Right renal pelvis (tissue), 4 donors: ENCODE measurements around the gene BGN. TPM values are rescaled to one million over a fixed set of nuclear protein-coding genes. Genes with fewer than 3 reads are reported as not detected.

ENCODE experiments used
- DNase-seq, 4 donors: peaks; one replicate each; pipeline ENCODE4 v3.0.0-alpha.2; 2013; ENCODE audit warnings: low read depth in 4 of 4, low spot score in 3 of 4, missing footprints in 1 of 4
- polyA plus RNA-seq, 4 donors: library from polyadenylated mRNA; unstranded; fragments of 120-200 nt; gene quantifications; one replicate each; pipeline ENCODE4 v1.2.1, GENCODE V29; 2013; ENCODE audit not compliant: insufficient read length in 4 of 4

Gene BGN
- polyA plus RNA-seq, 4 donors: 169 to 230 (median 196) TPM

DNA sequence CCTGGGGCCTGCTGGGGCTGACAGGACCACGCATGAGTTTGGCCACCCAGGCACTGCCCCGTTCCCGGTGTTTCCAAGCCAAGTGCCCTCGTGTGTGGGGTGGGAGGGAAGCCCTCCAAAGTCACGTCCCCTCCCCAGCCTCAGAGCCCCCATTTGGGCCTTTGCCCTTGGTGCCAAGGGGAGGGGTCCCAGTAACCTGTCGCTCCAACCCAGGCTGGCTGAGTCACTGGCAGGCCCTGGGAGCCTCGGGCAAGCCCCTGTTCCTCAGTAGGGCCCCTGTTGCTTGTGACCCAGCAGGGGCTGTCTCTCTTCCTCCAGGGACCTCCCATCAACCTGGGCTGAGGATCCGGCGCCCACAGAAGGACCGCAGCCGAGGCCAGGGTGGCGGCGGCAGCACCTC, 13.7 kb upstream of the BGN start:
- no peak for DNase-seq

DNA sequence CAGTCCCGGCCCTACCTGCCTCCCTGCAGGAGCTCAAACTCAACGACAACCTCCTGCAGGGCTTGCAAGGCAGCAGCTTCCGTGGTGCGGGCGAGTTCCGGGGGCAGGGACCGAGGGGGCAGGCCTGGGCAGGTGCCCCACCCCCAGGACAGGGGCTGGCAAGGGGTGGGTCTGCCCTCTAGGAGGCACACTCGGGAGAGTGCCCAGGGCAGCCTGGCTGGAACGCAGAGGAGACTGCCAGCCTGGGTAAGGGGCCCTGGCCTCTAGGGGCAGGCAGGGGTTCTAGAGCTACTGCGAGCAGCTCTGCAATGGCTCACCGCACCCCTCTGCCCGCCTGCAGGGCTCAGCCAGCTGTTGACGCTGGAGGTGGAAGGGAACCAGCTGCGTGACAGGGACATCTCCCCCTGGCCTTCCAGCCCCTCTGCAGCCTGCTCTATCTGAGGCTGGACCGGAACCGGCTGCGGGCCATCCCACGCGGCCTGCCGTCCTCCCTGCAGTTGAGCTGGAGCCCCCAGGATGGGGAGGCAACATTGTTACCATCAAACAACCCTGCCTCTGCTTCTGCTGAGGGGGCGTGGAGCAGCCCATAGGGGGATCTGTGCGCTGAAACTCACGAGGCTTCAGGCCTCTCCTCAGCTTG, 12.3 kb upstream of the BGN start:
- DNase-seq: no peak

DNA sequence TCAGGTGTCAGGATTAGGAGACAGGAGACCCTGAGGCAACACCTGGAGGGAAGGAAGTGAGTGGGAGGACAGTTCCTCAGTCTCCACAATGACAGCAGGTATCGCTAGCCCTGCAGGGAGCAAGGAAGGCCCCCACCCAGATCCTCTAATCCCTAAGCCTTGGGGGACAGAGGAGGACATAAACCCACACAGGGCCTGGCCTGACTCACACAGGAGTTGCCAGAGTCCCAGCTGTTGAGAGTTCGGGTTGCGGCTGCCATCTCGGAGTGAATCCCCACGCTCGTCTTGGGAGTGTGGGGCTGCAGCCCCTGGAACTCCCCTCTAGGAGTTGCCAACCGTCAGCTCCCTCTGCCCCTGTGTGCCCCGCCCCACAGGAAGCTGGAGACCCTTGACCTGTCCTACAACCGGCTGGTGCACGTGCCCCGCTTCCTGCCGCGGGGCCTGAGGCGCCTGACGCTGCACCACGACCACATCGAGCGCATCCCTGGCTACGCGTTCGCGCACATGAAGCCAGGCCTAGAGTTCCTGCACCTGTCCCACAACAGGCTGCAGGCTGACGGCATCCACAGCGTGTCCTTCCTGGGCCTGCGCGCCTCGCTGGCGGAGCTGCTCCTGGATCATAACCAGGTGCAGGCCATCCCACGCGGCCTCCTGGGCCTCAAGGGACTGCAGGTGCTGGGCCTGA, 9.2 kb upstream of the BGN start:
- no peak for DNase-seq

DNA sequence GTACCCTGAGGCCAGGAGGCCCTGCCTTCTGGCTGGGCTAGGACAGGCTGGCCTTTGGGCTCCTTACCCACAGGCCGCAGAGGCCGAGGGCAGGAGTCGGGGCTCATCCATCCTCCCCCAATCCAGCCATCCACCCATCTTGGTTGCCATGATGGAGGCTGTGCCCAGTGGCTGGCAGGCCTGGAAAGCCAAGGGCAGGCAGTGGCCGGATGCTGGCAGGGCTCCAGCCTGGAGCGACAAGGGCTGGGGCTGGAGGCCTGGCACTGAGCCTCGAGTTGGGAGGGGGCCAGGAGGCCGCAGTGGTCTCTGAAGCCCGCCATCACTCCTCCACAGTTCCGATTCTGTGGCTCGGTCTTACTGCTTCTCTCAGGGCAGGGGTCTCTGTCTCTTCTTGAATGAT, 8.6 kb upstream of the BGN start:
- DNase-seq: no peak

DNA sequence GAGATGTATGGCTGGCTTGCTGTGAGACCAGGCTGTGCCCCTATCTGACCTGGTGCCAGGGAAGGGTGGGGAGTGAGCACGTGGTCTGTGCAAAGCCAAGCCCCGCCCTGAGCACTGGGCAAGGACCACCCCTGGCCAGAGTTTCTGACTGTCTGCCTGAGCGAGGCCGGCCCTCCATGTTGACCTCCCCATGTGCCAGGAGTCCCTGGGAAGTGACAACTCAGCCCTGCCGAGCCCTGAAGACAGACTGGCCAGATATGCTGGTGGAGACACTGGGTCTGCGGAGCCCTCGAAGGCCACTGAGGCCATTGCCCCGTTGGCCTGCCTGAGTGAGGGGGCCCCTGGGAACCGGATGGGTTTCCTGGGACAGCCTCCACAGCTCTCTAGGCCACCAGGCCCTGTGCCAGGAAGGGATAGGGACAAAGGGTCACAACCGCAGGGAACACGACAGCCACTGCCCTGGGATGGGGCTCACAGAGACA, 7.1 kb upstream of the BGN start:
- no peak for DNase-seq

DNA sequence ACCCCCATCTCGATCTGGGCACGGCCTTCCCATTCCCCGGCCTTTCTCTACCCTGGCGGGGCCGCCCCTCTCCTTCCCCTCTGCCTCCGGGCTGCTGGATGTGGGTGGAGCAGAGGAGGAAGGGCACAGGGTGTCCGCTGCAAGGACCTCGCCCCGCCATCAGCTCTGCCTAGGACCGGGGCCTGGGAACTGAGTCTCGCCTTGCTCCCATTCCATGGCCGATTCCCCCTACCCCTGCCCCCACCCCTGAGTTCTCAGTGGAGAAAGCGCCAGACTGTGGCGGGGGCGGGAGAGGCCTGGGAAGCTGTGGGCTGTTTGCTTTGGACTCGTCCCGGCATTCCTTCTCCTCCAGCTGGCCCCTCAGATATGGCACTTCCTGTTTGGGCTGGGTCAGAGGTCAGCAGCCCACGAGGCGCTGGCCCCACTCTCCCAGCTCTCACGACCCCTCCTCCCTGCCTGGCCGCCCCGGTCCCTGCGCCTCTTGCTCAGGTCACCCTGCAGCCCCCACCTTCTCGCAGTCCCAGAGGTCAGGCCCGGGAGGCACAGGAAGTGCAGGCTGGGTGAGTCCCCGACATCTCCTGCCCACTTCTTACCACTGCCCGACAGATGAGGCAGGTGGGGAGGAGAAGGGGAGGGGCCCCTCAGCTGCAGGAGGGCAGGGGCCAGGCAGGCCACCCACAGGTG, 6.4 kb upstream of the BGN start:
- DNase-seq: no peak

DNA sequence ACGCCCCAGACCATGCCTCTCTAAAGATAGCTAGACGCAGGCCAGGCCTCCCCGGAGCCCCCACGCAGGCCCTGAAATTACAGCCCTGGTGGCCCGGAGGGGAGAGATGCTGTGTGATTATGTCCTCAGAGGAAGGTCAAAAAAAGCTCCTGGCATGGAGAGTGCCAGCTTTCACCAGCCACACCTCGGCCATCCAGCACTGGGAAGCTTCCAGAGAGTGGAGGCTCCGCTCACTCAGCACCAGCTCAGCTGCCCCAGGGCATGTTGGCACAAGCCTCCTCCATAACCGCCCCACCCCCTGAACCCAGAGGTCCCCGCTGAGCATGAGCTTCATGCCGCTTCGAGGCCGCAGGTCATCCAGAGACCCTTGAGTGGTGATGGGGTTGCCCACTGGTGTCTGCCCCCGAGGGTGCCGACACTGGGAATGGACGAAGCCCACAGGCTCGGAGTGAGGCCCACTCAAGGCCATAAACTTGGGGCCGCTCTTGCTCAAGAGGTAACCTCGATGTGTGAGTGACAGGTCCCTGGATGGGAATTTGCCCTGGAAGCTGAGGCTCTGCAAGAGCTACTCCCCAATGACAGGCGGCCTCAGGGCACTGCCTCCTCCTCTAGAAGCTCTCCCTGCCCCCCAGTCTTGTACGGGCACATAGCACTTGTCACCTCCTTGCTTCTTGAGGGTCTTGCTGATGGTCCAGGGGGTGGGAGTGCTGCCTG, 4.4 kb upstream of the BGN start:
- no peak for DNase-seq

DNA sequence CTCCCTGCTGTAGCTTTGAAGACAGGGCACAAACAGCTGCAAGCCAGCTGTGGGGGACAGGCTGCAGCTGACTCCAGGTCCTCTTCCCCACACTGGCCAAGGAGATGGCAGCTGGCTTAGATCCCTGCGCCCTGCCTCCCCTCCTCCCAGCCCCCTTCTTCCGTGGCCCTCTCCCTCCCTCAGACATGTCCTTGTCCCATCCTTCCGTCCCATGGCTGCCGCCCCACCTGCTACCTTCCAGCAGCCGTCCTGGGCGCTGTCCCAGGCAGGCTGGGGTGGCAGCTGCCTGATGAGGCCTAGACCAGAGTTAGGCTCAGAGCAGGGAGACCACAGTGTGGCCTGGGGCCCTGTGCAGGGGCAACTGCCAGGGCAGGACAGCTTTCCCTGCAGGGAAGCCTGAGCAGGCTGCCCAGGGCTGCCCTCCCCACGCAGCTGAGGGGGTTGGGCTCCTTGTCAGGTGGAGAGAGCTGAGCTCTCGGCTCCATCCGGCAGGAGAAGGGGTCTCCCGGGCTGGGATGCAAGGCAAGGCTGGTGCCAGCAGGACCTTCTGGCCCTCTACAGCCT, 3.3 kb upstream of the BGN start:
- no peak for DNase-seq

DNA sequence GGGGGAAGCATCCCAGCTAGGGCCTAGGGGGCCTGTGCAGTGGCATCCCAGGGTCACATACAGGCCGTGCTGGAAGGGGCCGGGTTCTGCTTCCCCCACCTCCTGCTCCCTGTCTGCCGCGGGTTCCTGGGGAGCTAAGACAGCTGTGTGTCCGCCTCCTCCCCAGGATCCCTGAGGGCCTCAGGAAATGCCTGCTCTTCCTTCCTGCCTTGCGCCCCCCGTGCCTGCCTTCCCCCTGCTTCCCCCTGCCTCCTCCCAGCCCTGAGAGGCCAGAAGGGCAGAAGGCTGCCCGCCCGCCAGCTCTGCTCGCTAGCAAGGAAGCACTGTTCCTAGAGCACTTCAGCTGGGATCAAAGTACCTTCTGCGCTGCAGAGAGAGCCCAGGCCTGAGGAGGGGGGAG, 2.9 kb upstream of the BGN start:
- no peak for DNase-seq

DNA sequence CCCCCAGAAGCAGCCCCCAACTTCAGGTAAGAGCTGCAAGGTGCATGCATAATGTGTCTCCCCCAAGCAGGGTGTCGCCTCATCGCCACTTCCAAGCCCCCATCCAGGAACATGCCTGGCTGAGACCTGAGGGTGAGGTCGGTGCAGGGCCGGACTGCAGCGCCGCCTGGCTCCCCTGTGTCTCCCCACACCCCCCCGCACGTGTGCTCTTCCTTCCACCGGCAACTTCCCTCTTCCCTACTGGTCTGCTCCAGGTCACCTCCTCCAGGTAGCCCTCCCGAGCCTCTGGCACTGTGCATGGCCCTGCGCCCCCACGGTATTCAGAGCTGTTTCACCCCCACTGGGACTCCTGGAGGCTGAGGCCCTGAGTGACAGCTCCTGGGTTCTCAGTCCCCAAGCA, 2.2 kb upstream of the BGN start:
- no peak for DNase-seq

DNA sequence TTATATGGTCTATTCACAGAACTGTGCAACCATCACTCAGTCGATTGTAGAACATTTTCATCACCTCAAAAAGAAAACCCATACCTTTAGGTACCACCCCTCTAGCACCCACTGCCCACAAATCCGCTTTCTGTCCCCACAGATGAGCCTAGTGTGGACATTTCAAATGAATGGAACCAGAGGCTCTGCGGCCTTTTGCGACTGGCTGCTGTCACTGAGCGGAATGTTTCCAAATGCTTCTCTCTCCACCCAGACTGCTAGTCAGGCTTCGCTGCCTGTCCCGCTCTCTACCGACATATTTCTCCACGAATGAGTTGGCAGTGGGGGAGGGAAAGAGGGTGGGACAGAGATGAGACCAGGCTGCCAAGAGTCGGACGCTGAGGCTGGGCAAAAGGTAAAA, 1.7 kb upstream of the BGN start:
- DNase-seq: no peak

DNA sequence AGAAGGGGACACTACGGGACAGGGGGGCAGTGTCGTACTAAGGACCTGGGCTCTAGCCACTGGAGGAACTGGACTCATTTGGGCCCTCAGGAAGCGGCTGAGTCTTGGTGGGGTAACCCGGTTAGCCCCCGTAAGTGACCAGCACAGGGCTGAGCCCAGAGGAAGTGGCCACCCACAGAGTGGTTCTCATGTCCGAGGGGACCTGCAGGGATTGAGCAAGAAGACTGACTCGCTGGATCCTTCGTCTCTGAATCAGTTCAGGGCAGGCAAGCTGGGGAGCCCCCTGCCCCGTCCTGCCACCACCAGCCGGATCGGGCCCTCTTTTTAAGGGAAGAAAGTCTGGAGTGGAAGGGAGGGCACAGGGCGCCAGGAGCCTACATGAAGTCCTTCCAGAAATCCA, 719 bp upstream of the BGN start:
- no peak for DNase-seq

DNA sequence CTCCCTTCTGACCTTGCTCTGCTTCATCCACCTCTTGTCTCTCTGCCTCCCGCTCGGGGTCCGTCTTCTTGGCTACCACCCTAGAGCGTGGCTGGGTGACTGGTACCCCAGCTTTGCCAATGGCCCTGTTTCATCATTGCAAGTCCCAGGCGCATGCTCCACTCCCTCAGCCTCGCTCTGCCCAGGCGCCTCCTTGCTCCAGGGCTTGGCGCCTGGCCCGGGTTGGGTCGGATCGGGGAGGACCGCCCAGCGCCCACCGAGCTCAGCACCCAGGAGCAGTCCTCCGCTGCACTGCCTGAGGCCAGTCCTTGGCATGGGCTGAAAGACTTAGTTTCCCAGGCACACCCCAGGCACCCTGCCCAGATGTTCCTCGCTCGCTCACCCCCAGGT, 577 bp downstream of the BGN start:
- no peak for DNase-seq

DNA sequence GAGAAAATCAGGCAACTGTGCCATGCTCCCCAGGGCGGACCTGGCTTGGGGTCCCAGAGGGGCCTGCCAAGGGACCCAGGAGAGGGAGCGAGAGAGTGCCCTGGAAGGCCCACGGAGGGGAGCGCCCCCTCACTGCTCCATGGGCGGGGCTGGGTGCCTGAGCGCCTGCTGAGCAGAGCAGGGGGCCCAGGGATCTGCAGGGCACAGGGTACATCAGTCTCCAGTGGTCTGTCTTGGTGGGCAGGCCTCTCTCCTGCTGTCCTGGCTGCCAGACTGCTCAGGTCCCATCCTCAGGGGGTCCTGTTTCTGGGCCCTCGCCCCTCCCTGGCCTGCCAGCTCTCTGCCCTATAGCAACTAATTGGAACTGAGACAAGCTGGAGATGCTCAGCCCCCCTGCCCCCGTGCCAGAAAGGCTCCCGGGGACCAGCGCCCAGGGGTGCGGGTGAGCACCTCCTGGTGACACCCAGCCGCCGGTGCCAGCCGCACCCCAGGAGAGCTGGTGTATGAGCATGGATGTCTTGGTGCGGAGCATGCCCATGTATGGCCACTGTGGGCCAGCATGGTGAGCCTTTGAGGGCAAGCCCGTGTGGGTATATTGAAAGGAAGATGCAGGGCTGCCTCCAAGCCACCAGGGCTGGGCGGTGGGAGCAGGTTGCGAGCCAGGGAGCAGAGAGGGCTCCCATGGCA, 1.3 kb downstream of the BGN start:
- no peak for DNase-seq

DNA sequence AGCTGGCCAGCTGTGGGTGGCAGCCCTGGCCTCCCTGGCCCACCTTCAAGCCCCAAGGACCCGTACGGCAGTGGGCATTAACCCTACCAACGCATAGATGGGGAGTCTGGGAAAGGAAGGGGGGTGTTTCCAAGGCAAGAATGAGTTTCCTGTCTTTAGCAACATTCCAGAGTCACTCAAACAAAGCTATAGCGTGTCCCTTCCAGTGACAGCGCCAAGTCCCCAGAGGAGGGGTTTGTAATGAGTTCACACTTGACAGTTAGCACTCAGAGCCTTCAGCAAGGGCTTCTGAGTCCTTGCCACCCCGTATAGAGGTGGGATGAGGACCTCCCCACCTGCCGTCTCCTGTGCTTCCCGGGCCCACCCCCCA, 1.8 kb downstream of the BGN start:
- no peak for DNase-seq

DNA sequence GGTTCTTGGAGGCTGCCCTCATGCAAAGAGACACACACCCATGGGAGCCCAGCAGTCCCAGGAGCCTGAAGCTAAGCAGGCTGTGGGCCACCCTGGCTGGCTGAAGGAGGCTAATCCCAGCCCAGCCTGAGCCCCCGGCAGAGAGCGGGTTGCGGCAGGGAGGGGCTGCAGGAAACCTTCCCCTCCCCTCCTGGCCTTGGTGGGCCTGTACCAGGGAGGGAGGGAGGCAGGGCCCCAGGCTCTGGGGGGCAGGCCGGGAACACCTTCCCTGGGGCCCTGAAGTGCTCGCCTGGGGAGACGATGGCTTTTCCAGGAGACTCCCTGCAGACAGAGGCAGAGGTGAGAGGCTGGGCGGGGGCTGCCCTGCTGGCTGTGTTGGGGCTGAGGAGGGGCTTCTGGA, 3.7 kb downstream of the BGN start:
- no peak for DNase-seq

DNA sequence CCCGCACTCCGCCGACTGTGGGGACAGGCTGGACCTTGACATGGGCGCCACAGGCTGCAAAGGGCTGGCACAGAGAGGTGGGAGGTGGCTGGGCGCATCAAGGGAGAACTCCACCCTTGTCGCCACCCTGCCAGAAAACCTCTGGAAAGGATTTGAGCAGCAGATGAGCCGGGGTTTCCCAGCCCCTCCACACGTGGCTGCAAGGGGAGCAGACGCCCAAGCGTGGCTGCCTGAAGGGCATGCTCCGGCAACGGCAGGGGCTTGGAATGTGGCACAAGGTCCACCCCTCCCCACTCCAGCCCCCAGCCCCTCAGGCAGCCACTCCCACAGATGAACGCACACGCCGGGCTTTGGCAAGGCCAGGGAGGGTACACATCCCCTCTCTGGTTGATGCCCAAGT, 4.6 kb downstream of the BGN start:
- no peak for DNase-seq

DNA sequence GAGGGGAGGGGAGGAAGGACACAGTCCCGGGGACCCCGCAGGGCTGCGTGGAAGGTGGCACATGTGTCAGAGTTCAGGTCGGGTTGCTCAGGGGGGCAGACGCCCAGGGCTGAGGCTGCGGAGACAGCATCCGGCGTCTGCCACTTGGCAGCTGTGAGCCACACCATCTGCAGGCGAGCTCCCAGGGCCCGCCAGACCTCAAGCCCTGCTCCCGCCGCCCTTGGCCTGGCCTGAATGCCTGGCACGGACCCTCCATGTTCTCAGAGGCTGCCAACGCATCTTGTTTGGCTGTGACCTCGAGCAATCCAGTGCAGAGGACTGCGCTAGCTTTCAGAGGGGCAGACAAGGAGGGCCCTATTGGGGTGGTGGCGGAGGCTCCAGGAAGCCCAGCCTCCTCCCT, 5.1 kb downstream of the BGN start:
- DNase-seq: no peak

DNA sequence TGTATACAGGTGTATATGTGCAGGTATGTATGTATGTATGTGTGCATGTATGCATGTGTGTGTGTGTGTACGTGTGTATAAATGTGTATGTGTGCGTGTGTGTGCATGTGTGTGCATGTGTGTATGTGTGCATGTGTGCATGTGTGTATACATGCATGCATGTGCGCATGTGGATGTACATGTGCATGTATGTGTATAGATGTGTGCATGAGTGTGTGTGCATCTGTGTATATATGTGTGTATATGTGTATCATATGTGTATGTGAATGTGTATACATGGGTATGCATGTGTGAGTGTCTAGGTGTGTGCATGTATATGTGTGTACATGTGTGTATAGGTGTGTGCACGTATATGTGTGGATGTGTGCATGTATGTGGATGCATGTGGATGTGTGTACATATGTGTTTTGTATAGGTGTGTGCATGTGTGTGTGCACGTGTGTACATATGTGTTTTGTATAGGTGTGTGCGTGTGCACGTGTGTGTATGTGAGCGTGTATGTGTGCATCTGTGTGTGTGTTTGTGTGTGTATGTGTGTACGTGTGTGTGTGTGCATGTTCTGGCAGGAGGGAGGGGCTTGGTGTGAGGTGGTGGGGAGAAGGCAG, 6.0 kb downstream of the BGN start:
- no peak for DNase-seq

DNA sequence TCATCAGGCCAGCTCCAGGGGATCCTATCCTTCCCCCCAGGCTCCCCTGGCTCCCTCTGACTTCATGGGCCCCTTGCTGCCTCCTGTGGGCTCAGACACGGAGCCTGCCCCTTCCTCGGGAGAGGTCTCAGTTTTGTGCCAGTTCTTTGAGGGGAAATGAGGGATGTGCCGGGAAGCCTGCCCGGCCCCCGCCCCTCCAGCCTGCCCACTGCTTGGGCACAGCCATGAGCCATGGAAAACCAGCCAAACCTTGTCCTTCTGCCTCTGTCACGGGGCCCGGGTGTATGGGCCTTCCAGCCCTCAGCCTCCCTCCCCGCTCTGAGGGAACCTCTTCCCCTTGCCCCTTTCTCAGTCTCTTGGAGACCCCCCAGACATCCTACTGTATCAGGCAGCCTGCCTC, 6.8 kb downstream of the BGN start:
- no peak for DNase-seq
